Subcutaneous adipose tissue (tissue), 4 donors: Measurements from ENCODE around the gene ACTL7A. TPM values are rescaled to one million over a fixed set of nuclear protein-coding genes. Genes with fewer than 3 reads are reported as not detected.

ENCODE experiments used
- CTCF ChIP-seq: fragments of 450-650 bp; IDR thresholded peaks from one replicate; pipeline ENCODE4 v1.5.1; 2016; ENCODE audit warnings: low read depth, mild to moderate bottlenecking, control low read depth, antibody characterized with exemption, moderate library complexity
- total RNA-seq, 4 donors: library from RNA; depleted of rRNA; stranded (reverse); fragments of >200 nt; gene quantifications; one replicate each; pipeline ENCODE4 v1.1.0, GENCODE V29; 2016

Gene ACTL7A, protein sequence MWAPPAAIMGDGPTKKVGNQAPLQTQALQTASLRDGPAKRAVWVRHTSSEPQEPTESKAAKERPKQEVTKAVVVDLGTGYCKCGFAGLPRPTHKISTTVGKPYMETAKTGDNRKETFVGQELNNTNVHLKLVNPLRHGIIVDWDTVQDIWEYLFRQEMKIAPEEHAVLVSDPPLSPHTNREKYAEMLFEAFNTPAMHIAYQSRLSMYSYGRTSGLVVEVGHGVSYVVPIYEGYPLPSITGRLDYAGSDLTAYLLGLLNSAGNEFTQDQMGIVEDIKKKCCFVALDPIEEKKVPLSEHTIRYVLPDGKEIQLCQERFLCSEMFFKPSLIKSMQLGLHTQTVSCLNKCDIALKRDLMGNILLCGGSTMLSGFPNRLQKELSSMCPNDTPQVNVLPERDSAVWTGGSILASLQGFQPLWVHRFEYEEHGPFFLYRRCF
- not detected for total RNA-seq

GRCh38 chr9:108861997-108862396 lies at the start of gene ACTL7A:
TSS of gene ACTL7A (plus strand) at chr9:108862266. CDS start at chr9:108862323, 57 bp downstream.
- TF ChIP-seq CTCF: no peak

GRCh38 chr9:108812396-108813025 lies 49.6 kb upstream of the ACTL7A start:
- no peak for TF ChIP-seq CTCF

DNA sequence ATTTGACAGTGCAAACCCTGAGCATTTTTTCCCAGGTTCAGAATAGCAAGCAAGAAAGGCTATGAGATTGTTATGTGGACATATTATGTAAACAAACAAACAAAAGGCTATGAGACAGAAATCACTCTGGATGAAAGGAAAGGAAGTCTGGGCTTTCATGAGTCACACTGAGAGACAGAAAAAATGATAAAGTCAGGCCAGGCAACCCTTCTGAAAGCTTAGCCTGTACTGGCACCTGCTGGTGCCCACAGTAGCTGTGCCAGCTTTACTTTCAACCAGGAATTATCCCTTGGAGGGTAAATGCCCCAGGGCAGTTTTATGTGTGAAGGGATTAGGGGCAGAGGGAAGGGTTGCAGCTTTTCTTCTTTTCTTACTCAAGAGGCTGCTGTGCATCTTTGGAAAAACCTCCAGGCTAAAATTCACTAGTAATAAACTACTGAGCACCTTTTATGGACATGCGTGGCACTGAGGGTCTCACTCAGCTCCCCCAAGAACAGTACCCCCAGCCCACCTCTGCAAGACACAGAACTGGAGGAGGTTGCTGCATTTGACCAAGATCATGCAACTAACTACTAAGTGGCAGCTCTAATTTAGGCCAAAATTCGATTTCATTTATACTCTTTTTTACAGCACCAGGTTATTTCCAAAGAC lies 48.0 kb upstream of the ACTL7A start:
- TF ChIP-seq CTCF: no peak

- no peak for TF ChIP-seq CTCF
Measured at GRCh38 chr9:108815156-108815555, 46.9 kb upstream of the ACTL7A start.

DNA sequence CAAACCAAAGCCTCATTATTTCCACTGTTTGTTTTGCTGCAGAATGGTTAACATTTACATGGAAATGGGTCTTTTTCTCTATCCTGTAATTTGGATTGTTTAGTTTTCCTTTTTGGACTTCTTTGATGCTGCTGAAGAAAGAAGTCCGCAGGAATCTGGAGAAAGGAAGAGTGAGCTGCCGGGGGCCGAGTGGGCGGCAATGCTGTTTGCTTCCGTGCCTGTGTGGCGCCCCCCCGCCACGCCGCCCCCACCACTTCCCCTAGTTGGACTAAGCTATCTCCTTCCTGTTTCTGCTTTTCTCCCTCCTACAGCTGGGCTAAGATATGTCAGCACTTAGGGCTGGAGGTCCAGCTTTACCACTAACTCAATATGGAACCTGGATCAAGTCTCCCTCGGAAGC lies 46.0 kb upstream of the ACTL7A start:
- no peak for TF ChIP-seq CTCF

DNA sequence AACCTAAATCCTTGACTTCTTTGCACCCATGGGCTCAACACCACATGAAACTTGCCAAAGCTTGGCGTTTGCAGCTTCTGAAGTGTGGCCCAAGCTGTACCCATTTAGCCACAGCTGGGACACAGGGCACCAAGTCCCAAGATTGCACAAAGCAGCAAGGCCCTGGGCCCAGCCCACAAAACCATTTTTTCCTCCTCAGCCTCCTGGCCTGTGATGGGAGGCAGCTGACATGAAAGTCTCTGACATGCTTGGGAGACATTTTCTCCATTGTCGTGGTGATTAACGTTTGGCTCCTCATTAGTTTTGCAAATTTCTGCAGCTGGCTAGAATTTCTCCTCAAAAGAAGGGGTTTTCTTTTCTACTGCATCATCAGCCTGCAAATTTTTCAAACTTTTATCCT lies 38.2 kb upstream of the ACTL7A start:
- TF ChIP-seq CTCF: no peak

DNA sequence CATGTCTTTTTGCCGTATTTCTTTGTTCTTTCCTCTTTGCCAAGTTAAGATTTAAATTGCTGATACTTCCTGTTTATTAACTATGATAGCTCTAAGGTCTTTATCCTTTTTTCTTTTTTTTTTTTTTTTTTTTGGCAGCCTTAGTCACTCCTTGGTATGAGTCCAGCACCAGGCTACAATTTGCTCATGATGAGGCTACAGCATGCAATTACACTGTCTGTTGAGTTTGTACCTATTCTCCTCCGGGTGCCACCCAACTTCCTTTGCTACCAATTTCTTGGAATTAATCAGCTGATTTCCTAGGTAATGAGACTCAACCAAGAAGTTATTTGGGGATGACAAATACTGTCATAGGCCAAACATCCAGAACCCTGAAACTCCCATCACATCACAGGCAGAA lies 31.8 kb upstream of the ACTL7A start:
- TF ChIP-seq CTCF: no peak
